ENCODE results near the gene STIMATE.

The STIMATE gene

DNA sequence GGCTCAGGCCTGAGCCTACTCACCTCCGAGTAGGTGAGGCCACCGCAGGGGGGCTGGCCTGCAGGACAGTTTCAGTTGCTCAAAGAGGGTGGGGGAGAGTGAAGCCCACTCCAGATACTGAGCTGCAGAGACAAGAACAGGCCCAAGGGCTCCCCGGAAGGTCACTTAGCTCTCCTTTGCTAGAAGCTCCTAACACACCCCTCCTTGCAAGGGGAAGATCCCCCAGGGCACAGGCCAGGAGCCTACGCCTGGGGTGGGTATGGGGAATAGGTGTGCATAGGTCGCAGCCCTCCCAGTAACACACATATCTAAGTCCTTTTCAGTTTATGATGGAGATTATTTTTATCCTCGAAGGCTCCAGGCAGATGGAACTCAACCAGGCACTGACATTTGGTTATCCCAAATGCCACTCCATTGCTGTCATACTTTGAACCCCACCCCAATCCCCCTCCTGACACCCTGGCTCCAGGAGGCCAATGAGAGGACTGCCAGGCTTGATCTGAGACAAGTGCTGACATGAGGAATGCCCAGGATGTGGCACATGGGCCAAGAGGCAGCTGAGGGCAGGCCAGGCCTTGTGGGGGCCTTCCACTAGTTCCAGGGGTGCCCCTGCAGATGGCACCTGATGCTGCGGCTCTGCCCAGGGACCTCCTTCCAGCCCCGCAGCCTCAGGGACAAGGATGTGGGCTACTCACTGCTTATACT, 61.4 kb downstream of the STIMATE start:
- no peak for DNase-seq (ENCODE audit: low read depth)
- no peak overlapping the region for H3K4me3 ChIP-seq (ENCODE audit: low read depth, low read length)
- TF ChIP-seq, protein P1, sequence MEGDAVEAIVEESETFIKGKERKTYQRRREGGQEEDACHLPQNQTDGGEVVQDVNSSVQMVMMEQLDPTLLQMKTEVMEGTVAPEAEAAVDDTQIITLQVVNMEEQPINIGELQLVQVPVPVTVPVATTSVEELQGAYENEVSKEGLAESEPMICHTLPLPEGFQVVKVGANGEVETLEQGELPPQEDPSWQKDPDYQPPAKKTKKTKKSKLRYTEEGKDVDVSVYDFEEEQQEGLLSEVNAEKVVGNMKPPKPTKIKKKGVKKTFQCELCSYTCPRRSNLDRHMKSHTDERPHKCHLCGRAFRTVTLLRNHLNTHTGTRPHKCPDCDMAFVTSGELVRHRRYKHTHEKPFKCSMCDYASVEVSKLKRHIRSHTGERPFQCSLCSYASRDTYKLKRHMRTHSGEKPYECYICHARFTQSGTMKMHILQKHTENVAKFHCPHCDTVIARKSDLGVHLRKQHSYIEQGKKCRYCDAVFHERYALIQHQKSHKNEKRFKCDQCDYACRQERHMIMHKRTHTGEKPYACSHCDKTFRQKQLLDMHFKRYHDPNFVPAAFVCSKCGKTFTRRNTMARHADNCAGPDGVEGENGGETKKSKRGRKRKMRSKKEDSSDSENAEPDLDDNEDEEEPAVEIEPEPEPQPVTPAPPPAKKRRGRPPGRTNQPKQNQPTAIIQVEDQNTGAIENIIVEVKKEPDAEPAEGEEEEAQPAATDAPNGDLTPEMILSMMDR (IDR thresholded peaks at IDR 0.05; ENCODE audit: control insufficient read depth, extremely low read depth, insufficient read depth), result no peak

- no peak for DNase-seq (ENCODE audit: low read depth)
- no peak within 1 kb of the TSS for H3K4me3 ChIP-seq (ENCODE audit: low read depth, low read length)
- TF ChIP-seq, protein P1 (IDR thresholded peaks at IDR 0.05; ENCODE audit: control insufficient read depth, extremely low read depth, insufficient read depth), result no peak
Measured at GRCh38 chr3:52834871-52835501, 62.4 kb downstream of the STIMATE start, which contains the start of gene MUSTN1. TSS of gene MUSTN1 (minus strand) at chr3:52835019. CDS start at chr3:52834948, 71 bp downstream.

GRCh38 chr3:52833202-52833601, 64.1 kb downstream of the STIMATE start:
- TF ChIP-seq, protein P1 (IDR thresholded peaks at IDR 0.05; ENCODE audit: control insufficient read depth, extremely low read depth, insufficient read depth), result no peak
- no peak for DNase-seq (ENCODE audit: low read depth)
- H3K4me3 ChIP-seq (ENCODE audit: low read depth, low read length), result no peak overlapping the region

- no peak overlapping the region for H3K4me3 ChIP-seq (ENCODE audit: low read depth, low read length)
- TF ChIP-seq, protein P1 (IDR thresholded peaks at IDR 0.05; ENCODE audit: control insufficient read depth, extremely low read depth, insufficient read depth), result no peak
- DNase-seq (ENCODE audit: low read depth), result peak; percentile 54
Measured at GRCh38 chr3:52831500-52832301, 65.6 kb downstream of the STIMATE start.

DNA sequence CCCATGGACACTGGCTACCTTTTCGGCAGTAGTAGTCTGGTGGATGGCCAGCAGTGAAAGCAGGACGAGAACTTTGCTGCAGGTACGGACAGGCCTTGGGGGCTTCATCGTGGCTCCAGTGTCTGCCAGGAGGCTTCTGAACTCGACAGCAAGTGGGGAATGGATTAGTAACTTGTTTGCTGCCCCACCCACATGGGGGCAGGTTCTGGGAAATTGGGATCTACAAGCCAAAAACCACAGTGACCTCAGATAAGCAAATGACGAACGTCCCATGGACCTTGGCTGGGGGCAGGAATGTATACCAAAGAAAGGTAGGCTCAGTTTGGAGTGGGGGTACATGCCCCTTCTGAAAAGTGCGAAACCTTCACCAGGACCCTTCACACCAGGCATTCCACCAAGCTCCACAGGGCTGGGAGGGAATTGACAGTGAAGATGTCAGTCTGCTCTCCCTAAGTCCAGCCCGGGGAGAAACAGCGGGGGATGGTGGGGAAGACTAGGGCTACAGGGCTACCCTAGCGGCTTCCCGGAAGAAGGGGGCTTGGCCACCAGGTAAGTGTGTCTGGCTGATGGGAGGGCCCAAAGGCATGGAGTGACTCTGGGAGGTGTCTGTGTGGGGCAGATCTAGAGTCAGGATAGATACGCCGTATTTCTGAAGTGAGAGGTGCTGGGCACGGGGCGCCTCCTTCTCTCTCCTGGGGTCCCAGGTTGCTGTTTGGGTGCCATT, 66.7 kb downstream of the STIMATE start, which contains the start of gene ITIH4:
Gene ITIH4 (minus strand): TSS at position 138 of the 724 bp plus-strand sequence. CDS start 30 bp downstream, at position 108.
- H3K4me3 ChIP-seq (ENCODE audit: low read depth, low read length), result no peak within 1 kb of the TSS
- no peak for DNase-seq (ENCODE audit: low read depth)
- TF ChIP-seq, protein P1 (IDR thresholded peaks at IDR 0.05; ENCODE audit: control insufficient read depth, extremely low read depth, insufficient read depth), result no peak

- no peak overlapping the region for H3K4me3 ChIP-seq (ENCODE audit: low read depth, low read length)
- TF ChIP-seq, protein P1 (IDR thresholded peaks at IDR 0.05; ENCODE audit: control insufficient read depth, extremely low read depth, insufficient read depth), result no peak
- peak; percentile 69 for DNase-seq (ENCODE audit: low read depth)
Measured at GRCh38 chr3:52829906-52830463, 67.4 kb downstream of the STIMATE start.
